Activated CD4-positive, CD25-positive, alpha-beta regulatory T cell treated with anti-CD3 and anti-CD28 coated beads, Interleukin-2, amount 50 U/mL, for 72 hours (primary cell): ENCODE results near the gene TSFM.

ENCODE experiments used
- DNase-seq: peaks from one replicate; pipeline ENCODE4 v3.0.0; 2021

TSFM gene

DNA sequence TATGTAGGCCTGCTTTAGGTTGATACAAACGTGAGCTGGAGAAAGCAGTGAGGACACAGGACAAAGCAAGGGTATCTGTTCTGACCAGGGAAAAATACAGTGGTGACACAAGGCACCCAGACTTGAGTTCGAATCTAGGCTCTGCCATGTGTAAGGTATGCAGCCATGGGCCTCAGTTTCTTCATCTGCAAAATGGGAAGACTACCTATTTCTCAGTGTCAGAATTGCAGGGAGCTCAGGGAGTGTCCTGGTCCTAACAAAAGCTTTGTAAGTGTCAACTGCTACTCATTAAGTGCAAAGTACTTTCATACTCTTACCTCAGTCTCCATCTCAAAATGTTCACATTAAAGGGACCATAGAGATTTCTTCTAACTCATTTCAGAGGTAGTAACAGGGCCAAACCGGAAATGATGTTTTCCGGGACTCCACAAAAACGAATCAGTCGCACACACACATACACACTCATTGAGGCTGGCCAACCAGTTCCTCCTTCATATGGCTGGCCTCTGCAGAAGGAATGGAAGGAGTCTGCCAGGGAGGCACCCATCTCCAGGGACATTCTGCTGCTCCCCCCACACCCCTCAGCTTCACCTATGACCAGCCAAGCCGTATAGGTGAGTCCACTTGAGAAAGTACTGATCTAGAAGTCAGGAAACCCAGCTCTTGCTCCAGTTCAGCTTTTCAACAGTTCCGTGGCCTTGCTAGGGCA, 56.2 kb downstream of the TSFM start:
- DNase-seq: no peak

DNA sequence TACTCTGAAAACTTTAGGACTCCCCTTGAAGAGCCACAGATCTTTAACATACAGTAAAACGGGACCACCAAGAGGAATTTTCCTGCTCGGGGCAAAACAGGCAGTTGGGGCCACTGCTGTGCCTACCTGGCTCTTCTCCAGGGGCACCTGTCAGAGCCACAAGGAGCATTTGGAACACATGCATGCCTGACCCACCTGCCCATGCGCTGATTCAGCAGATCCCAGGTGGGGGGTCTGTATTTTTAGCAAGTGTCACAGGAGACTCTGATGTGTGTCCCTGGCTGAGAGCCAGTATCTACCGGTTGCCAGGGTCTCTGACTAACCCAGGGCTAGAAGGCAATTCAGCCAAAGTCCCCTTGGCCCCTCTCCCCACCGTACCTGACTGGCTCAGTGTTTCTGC, 57.4 kb downstream of the TSFM start:
- no peak for DNase-seq

DNA sequence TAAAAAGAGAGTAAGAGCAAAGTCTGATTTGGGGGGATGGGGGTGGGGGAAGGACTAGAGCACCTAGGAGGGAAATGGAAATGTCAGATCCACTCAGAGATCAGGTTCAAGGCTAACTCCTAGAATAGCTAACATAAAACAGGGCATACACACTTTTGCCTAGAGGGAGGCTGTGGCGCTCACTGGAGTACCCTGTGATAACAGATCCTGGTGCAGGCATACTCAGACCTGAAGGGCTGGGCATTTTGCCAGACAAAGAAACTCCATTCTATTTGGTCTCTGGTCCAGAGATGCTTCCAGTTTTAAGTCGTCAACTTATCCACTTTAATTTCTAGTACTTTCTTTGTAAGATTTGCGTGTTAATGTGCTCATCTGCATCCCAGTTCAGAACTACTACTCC, 58.1 kb downstream of the TSFM start:
- DNase-seq: no peak

DNA sequence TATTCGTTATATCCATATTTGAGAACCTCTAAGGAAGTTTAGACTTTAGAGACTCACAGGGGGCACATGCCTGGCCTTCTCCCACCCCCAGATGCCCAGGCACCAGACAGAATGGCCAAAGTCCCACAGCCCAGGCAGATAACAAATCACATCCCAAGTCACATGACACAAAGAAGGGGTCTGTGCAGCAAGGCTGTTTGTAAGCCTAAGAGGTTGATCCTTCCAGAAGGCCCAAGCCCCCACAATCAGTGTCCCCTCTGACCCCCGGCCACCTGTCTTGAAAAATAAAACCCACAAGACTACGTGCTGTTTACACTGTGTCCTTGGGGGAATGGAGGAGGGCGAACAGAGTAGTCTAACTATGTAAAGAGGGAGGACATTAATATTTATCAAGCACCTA, 58.9 kb downstream of the TSFM start:
- no peak for DNase-seq

DNA sequence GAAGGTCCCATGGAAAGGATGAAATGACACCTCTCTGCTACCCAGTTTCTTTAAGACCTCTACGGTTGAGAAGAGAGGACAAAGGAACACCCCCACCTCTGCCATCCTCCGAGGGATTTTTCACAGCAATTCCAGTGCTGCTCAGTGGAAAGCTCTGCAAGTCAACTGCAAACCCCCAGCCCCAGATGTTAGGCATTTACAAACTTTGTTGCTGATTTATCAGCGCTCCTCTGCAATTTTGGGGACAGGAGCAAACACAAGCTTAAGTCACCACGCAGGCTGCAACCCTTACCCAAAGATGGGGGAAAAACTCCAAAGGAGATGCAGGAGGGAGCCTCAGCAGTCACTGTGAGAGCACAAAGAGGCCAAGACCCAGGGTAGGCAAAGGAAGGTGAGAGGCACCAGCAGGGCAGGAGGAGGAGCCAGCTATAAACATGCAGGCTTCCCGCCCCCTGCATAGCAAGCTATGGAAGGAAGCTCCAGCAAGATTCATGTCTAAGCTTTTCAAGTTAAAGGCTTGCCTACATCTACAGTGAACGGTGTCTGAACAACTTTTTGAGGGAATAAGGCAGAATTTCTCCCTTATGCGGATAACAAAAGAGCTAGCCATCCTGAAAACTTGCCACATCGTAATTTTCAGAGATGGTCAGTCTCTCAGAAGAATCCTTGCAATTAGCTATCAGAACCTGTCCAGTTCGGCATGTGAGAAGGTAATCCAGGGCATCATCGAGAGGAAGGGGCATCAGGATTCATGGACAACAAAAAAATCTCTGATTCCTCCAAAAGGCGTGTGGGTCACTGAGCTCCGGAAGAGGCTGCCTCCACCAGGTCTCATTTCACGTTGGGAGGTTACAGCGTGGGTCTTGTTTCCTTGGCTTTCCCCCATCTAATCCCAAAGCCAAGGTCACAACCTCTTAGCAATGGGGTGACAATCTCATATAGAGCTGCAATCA, 60.0 kb downstream of the TSFM start:
- no peak for DNase-seq

DNA sequence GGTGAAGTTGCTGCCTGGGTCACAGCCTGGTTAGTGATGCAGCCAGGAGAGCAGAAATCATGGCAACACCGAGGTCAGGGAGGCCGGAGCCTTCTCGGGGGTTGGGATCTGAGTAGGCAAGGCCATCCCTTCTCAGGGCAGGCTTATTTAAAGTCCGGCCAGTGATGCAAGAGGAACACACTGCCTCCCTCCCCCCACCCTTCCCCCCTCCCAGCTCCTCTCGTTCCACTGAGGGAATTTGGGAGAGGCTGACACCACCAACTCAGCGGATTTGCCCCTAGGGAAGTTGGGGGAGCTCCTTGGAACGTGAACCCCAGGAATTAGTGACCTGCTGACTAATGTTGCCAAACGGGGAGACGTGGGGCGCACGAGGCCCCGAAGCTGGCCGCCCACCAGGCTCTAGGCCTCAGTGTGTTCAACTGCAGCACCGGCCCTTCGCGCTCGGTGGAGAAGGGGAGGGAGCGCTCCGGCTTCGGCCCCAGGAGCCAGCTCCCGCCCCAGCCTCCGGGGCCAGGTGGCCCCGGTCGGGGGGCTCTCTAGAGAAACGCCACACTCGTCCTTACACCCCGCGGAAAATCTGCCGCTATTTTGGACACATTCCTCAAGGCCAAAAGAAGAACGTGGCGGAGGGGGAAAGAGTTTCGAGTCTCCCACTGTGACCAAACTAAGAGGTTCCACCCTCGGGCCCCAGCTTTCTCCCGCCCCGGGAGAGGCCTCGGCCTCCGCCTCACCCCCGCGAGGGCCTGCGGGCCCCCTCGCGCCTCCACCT, 62.3 kb downstream of the TSFM start:
- no peak for DNase-seq

DNA sequence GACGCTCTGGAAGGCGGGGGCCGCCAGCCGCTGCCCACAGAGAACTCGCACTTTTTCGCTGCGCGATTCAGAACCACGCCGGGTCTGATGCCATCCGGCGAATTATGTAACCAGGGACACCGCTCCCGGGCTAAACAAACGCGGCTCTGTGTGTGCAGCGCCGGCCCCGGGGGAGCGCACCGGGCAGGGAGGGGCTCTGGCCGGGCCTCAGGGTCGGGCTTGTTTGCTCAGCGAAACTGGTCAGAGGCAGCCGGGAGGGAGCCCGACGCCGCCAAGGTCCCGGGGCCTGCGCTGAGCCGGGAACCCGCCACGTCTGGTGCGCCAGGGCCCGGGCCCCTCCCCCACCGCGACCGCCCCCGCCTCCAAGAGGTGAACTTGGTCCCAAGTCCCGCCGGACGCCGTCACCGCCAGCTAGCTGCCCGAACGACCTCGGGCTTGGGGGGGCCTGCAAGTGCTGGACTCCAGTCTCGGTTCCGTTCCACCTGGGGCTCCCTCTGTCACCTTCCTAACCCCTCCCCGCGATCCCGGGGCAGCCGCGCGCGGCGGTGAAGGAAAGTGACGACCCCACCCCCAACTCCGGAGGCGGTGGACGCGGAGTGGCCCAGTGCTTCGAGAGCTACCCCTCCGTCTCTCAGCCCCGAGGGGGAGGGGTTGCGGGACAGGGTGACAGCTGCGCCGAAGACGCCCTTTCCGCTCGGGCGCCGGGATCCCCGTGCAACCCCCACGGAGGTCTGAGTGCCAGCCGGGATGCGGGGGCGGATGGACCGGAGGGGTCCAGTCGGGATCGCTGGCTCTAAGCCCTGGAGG, 63.1 kb downstream of the TSFM start:
- peak; percentile 66 for DNase-seq

DNA sequence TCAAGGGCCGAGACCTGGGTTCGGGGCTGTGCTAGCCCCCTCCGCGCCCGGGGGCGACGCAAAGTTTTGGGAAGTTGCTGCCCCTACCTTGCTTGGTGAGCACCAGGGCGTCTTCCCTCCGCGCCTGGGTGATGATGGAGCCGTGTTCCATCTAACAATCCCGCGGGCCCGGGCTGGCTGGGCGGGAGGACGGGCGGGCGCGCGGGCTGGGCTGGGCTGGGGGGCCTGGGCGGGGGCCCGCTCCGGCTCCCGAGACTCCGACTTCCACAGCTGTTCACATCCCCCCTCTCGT, 63.6 kb downstream of the TSFM start:
- peak; percentile 43 for DNase-seq

DNA sequence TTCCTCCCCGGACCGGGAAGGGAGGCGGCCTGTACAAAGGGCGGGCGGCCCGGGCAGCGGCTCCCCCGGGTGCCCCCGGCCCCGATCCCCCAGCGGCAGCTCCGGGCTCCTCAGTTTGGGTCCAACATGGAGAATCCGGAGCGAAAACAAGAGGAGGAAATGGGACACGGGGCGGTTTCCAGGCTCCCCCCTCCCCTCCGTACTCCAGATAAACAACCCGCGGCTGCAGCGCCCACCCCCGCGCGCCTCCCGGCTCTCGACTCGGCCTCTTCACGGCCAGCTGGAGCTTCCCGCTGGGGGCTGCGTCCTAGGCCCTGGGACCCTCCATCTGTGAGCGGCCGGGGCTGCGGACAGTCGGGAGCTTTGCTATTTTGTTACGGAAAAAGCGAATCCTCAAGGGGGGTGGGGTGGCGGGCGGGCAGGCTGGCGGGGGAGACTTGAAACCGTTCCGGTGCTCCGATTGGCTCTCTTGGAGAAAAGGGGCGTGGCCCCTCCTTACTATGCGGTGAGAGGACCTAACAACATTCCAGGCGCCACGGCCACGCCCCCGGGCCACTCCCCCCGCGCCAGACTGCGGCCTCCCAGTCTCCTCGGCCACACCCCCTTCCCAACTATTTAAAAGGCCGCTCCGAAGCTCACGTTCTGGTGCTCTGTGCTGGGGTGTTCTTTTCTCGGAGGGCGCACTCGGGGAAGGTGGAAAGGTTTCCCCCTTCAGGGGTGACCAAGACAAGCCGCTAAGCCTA, 64.2 kb downstream of the TSFM start, which contains the start of gene CTDSP2:
TSS of gene CTDSP2 (minus strand) at position 153 of the 743 bp plus-strand sequence. CDS start 294 bp downstream, outside the sequence.
- DNase-seq: peak; percentile 88
